GM15510 (cell line): Measurements from ENCODE around the gene THTPA.

Experiments used
- POLR2A ChIP-seq: IDR thresholded peaks from 3 replicates; pipeline ENCODE4 v1.6.1; 2011; ENCODE audit warnings: borderline replicate concordance; ENCODE audit not compliant: insufficient read length; ENCODE audit errors: extremely low read depth

The THTPA gene

DNA sequence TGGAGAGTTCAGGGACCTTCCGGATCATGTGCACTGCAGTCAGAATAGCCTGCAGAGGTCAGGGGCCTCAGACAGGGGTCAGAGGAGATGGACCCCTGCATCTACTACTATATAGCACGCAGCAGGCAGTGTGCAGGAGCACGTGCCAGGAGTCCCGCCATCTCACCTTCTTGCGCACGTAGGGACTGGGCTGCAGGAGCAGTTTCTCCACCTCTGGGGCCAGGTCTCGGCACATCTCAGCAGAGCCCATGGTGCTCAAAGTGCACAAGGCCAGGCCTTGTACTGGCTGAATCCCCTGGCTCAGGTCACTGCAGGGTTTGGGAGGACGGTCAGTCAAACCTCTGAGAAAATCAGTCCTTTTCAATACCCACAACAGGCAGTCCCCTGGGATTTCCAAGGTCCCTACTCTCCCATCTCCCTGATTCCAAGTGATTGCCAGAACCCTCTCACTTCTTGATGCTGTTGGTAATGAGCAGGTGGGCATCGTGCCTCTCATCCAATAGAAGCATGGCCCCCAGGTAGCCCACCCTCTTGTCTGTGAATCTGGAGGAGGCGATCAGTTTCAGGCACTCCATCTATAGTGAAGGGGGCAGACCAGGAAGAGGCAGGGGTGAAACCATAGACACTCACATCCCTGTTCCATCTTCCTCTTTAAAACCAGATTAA is 10.2 kb downstream of the THTPA start:
- no peak for TF ChIP-seq POLR2A

DNA sequence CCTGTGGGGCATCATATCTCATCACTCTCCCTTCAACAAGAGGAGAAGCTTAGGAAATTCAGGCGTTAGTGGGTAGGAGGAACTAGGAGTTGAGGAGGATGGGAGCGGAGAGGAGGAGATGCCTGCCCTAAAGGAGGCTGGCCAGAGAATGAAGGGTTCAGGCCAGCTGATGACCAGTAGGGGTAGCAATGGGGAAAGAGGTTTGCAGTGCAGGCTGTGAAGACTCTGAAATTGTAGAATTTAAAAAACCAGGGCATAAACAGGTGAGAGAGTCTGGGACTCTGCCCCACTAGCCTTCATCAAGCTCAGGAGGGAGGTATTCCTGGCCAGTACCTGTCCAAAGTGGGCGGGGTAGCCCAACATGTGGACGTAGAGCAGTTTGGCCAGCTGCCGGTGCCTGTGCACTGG is 10.7 kb downstream of the THTPA start:
- no peak for TF ChIP-seq POLR2A

DNA sequence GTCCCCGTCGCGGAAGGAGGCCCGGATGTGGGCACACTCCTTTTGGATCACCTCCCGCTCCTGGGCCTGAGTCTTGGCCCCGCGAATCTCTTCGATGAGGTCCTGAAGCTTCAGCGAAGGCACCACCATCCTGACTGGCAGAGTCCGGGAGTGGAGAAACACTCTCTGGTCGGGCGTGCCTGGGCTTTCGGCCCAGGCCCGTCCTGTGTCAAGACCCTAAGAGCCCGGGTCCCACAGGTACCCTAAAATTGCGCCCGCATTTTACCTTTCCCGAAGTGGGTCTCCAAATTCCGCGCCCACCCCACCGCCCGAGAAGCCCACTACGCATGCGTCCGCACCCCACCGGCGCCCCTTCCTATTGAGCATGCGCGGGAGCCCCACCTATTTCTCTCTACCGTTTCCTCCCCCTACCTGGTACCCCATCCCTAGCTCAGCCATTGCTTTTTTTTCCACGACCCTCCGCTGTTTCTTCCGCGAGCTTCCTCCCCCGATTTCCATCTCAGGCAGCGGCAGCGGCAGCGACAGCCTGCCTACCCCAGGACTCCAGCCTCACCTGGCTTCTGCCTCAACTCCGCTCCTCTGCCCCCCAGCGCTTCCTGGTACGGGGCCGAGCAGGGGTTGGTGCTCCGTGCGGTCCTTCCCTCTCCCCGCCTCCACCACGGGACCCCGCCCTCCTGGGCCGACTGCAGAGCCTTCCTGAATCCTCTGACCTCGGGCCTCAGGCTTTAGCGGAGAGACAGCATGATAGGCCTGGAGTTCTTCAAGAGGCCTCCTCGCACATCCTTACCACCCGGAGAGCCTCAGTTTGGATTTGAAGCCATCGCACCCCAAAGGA is 11.3 kb downstream of the THTPA start, which contains the start of gene AP1G2:
AP1G2 (minus strand) TSS at position 606 of the 835 bp plus-strand sequence; CDS start at position 129, 477 bp downstream.
- peak; percentile 93 for TF ChIP-seq POLR2A

DNA sequence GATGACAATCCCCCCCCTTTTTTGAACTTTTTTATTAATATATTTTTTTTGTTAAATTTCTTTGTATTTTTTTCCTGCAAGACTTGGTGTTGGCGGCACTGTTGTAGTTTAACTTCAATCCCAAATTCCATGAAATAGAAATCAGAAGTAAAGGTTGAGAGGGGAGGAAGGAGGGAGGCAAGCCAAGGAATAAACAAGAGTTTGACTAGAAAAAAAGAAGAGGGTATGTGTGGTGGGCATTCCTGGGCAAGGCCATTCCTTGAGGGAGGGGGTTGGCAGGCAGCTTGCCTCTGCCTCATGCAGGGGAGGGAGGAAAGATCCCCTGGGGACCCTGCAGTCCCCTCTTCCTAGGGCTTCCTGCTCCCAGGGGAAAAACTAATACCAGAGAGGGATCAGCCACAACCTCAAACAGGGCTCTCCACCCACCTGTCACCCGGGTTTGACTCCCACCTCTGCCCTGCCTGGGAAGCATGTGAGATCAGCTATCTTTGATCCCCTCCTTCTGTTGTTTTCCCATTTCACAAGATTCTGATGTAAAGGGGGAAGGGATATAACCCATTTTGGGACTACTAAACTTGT is 12.0 kb downstream of the THTPA start:
- TF ChIP-seq POLR2A, result no peak

DNA sequence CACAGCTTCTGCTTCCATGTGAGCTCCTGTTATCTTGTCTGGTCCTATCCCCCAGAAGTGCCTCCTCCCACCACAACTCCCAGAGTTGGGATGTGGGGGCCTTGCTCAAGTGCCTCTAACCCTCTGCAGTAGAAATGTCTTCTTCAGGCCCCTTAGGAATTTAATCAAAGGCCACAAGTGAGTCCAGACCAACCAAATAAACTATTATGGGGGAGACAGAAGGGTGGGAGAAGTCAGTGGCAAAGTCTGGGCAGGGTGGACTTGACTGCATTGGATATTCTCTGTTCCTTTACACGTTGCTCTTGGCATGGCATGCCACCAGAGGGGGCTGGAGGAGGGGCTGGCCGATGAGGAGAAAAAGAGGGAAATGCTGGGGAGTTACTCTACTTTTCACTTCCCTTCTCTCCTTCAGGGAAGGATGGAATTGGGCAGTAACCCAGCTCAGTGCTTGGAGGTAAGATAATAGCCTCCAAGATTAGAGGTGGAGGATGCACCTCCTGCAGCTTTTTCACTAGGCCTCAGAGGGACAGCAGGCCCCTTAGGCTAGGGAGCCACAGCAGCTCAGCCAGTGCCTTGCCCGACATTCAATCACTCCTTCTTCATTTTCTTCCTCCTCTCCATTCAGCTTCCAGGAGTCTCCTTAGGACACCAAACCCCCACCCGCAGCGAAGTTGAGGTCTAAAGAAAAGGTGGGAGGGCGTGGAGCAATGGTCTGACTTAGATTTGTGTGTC is 12.7 kb downstream of the THTPA start:
- no peak for TF ChIP-seq POLR2A

DNA sequence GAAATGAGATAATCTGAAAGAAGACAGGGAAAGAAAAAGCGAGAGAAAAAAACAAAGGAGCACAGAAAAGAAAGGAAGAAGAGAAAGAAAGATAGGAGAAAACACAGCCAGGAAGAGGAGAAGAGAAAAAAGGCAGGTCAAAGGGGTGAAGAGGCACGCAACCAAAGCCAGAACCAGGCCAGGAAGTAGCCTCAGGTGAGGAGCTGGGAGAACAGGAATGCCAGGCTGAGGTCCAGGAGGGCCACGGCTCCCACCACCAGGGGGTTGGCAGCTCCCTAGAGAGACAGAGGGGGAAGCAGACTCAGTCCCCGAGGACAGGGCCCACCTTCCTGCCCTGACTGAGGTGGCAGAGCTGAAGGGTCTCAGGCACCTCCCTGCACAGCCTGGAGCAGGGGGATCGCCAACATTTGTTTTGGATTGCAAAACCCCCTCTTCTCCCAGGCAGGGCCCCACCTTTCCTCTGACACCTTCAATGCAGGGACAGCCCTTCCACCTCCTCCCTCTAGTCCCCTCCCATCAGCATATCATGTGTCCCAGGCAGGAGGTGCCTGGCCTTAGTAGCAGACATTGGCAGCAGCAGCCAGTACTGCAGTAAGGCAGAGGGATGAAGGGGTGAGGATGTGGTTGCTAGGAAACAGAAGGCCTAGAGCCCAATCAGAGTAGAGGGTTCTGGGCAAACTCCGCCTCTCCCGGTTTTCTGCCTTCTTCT is 13.5 kb downstream of the THTPA start:
- TF ChIP-seq POLR2A, result no peak

DNA sequence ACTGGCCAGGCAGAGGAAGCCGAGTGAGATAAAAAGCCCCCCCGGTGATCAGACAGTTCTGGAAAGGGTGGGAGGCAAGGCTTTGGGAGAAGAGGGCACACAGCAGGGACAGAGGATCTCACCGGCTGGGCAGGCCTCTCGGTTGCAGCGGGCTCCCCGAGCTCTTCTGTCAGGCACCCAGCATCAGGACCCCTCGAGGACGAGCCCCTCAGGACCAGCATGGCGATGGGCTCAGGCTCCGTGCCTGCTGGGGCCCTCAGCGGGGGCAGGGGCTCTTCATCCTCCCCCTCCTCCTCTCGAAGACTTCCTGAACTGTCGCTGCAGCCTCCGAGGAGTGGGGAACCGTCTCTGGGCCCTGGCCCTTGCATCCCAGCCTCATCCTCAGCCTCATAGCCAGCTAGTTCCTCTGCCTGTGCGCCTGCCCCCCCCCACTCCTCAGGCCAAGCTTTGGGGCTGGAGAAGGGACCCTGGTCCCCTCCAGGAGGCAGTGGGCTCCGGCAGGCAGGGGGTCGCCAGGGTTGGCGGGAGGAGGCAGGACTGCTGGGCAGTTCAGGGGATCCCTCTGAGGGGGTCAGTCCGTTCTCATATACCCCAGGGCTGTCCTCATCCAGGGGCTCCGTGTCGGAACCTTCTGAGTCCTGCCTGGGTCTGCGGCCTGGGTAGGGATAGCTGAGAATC is 14.9 kb downstream of the THTPA start:
- TF ChIP-seq POLR2A, result no peak

DNA sequence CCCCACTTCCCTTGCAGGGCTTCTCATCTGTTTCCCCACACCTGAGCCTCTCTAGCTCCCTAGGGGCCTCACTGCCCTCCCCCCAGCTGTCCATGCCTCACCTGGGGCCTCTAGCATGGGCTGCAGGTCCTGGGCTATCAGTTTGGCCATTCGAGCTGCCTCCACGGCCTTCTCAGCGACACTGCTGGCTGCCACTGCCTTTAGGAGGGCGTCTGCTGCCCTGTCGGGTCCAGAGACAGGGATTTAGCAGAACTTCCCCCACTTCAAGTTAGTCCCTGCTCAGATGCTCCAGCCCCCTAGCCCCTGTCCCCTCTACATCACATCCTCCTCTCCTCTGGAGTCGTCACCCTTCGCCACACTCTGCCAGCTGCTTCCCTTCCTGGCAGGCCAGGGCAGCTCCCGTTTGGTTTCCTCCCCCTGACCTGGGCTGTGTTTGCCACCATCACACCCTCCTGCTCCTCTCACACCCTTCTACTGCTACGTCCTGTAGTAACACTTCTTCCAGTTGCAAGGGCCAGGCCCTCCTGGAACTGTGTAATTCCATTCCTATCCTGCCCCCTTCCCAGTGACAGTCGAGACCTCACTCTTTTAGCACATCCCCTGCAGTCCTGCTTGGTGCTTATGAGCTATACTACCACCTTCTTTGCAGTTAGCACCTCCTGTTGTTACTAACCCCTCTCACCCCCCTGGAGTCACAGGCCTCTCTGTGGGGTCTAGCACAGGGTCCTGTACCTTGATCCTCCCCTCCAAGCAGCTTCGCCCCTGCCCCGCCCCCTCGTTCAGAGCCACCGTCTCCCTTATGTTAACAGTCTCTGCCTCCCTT is 15.8 kb downstream of the THTPA start:
- no peak for TF ChIP-seq POLR2A

DNA sequence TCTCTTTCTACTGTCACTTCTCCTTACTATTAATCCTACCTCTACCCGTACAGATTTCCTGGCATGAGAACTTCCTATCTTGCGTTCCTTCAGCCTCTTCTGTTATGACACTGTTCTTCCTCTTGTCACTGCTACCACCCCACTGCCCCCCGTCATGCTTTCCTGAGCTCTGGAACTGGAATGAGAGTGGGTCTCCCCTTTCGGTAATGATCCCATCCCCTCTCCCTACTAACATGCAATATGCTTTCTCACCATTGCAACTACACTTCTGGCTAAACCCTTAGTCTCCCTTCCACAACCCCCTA is 16.4 kb downstream of the THTPA start:
- TF ChIP-seq POLR2A, result no peak

DNA sequence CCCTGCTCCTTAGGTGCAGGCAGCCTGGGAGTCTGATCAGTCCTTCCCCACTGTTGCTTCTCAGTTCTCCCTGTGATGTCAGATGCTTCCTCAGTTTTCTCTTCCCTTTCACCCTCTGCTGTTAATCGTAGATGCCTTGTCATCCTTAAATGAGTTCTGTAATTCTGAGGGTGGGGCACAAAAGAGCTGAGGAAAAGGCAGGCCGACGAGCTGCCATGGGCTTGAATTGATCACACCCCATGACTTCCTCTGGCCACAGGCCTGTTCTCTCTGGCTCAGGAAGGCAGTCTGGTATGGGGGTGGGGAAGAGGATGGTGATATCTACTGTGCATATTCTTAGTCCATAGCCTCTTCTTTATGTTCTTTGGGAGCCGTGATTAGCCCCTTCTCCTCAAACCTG is 16.8 kb downstream of the THTPA start:
- TF ChIP-seq POLR2A, result no peak

DNA sequence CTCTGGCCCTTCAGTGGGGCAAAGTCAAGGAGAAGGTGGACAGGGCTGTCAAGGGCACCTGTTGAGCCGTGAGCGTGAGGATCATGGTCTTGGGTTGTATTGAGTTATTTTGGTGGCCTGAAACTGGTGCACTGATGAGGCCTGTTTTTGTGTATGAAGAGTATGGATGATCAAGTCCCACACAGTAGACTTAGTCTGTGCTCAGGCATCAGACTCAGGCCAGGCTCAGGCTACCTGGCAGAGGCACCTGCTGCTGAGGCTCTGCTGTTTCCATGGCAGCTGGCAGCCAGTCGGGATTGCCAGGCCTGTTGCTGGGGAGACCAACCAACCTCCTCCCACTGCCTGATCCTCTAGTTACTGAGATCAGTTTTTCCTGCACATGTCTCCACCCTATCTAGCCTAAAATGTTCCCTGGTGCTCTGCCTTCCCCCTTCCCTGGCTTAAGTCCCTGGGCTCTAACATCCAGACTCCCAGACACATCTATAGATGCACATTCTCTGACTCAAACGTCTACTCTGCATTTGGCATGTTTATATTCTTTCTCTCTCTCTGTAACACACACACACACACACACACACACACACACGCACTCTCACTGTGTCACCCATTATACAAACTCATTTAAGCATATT is 17.4 kb downstream of the THTPA start:
- no peak for TF ChIP-seq POLR2A

DNA sequence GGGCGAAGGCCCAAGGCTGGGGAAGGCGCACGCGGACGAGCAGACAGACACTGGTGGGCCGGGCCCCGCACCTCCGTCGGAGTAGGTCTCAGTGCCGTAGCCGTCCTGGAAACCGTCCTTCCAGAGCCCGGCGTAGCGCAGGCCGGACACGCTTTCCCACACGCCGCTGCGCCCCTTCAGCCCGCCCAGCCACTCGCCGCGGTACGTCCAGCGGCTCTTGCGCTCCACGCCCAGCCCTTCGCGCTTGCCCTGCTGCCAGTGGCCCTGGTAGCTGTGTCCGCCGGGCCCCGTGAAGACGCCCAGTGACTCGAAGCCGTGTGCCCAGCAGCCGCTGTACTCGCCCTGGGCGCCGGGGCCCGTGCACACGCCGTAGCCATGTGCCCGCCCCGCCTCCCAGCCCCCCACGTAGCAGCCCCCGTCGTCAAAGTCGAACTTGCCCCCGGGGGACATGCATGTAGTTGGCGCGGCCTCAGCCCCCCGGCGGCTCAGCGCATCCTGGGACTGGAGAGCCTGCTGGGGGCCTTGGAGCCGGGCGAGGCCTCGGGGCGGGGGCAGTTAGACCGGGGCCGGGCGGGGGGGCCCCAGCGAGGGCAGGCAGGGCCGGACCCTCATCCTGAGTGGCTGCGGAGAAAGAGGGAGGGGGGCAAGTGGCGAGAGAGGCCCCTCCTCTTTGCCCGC is 21.1 kb downstream of the THTPA start:
- TF ChIP-seq POLR2A, result no peak
